ENCODE measurements around the gene HIVEP2. TPM values are rescaled to one million over a fixed set of nuclear protein-coding genes. Genes with fewer than 3 reads are reported as not detected.

HIVEP2 gene
- total RNA-seq, 1 donor from 2014 or later: 18.6 TPM

DNA sequence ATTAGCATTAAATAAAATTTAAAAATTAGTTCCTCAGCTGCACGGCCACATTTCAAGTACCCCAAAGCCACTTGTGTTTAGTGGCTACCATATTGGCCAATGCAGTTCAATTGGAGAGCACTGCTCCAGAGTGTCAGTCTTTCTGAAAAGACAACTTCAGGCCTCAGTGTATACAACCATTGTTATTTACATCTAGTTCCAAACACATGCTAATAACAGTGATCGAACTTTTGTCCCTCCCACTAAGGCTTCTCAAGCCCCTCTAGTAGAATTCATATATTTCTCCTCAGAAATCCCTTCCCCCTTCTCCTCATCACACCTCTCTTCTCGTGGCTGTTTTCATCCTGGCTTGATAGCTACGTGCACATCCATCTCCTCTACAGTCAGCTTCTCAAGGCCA, 32.9 kb downstream of the HIVEP2 start:
- DNase-seq (no peak), ATAC-seq (no peak)
- Histone ChIP-seq H3K36me3 (no peaks in the 10 kb centered on the region), H3K27me3 (no peaks in the 10 kb centered on the region), H3K4me1 (no peaks in the 10 kb centered on the region), H3K9me3 (no peaks in the 10 kb centered on the region), H3K27ac (no peak overlapping the region), H3K4me3 (no peak overlapping the region)
- intact Hi-C loops (cut with DNase I): no loop called here
- TF ChIP-seq, protein P1, sequence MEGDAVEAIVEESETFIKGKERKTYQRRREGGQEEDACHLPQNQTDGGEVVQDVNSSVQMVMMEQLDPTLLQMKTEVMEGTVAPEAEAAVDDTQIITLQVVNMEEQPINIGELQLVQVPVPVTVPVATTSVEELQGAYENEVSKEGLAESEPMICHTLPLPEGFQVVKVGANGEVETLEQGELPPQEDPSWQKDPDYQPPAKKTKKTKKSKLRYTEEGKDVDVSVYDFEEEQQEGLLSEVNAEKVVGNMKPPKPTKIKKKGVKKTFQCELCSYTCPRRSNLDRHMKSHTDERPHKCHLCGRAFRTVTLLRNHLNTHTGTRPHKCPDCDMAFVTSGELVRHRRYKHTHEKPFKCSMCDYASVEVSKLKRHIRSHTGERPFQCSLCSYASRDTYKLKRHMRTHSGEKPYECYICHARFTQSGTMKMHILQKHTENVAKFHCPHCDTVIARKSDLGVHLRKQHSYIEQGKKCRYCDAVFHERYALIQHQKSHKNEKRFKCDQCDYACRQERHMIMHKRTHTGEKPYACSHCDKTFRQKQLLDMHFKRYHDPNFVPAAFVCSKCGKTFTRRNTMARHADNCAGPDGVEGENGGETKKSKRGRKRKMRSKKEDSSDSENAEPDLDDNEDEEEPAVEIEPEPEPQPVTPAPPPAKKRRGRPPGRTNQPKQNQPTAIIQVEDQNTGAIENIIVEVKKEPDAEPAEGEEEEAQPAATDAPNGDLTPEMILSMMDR (IDR thresholded peaks at IDR 0.05): no peak

DNA sequence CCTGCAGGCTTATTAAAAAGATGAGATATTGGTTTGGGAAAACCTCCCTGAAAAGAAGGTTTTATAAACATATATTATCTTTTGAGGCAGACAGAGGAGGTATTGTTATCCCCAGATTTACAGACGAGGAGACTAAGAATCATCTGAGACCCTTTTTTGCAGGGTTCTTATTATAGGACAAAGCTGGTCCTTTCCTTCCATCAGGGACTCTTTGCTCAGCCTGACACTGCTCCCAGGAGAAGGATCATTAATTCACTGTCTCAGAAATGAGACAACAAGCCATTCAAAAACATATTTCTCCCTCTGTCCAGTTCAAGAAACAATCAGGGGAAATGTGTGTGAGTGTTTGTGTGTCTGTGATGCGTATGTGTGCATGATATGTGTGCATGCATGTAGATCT, 33.5 kb downstream of the HIVEP2 start:
- no peak overlapping the region for H3K27ac ChIP-seq
- ATAC-seq (no peak), DNase-seq (no peak)
- no peaks in the 10 kb centered on the region for H3K9me3 ChIP-seq
- intact Hi-C loops (cut with DNase I): no loop called here
- H3K4me1 ChIP-seq: no peaks in the 10 kb centered on the region
- no peak overlapping the region for H3K4me3 ChIP-seq
- no peaks in the 10 kb centered on the region for H3K36me3 ChIP-seq
- TF ChIP-seq, protein P1 (IDR thresholded peaks at IDR 0.05): no peak
- no peaks in the 10 kb centered on the region for H3K27me3 ChIP-seq

DNA sequence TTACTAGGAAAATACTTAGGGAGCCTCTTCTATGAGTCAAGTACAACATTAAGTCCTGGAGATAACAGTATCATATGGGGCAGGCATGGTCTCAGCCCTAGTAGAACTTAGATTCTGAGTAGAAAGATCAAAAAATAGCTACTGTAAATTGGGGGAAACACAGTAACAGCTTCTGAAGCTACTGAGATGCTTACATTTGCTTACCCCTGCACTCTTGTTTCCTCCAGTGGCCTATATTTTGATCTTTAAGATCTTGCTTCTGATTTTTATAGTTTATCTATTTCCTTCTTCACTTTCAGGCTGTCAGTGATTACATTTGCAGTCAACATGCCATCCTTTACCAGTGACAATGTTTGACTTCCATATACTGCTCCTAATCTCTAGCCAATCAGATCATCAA, 35.3 kb downstream of the HIVEP2 start:
- Histone ChIP-seq H3K4me3 (no peak overlapping the region), H3K4me1 (no peaks in the 10 kb centered on the region), H3K36me3 (no peaks in the 10 kb centered on the region), H3K27ac (no peak overlapping the region), H3K27me3 (no peaks in the 10 kb centered on the region), H3K9me3 (no peaks in the 10 kb centered on the region)
- intact Hi-C loops (cut with DNase I): no loop called here
- TF ChIP-seq, protein P1 (IDR thresholded peaks at IDR 0.05): no peak
- DNase-seq (no peak), ATAC-seq (no peak)

DNA sequence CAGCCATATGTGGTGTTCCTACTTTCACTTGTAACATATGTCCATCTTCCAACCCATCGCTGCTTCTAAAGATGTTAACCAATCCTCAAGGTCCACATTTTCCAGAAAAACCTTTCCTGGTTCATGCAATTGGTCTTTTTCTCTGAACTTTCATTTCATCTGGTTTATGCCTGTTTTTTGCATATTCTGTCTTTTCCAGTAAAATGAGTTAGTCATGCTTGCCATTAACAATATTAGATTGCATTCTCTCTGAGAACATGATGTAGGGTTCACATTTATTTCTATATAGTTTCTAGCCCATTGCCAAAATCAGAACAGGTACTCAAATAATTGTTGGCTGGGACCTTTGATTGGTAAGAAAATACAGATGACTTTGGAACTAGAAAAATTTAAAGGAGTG, 36.7 kb downstream of the HIVEP2 start:
- Histone ChIP-seq H3K4me1 (peaks cover under 1% of the 10 kb centered on the region), H3K27me3 (no peaks in the 10 kb centered on the region), H3K9me3 (no peaks in the 10 kb centered on the region), H3K27ac (no peak overlapping the region), H3K36me3 (no peaks in the 10 kb centered on the region), H3K4me3 (no peak overlapping the region)
- DNase-seq (no peak), ATAC-seq (no peak)
- TF ChIP-seq, protein P1 (IDR thresholded peaks at IDR 0.05): no peak
- intact Hi-C loops (cut with DNase I): no loop called here

DNA sequence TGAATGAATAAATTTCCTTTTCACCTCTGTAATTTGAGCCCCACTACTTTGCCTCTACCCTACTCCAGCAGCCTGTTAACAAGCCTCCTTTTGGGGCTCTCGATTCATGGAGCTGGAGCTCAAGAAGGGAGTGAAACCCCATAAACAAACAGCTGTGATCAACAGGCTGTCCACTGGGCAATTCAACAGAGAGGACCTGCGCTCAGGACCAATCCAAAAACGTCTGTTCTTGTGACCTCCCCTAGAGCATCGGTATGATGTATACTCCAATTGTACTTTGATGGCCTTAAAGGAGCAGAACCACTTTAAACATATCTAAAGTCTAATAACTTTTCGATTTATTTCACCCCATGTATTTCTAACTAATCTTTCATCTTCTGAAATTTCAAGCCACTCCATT, 37.4 kb downstream of the HIVEP2 start:
- TF ChIP-seq, protein P1 (IDR thresholded peaks at IDR 0.05): no peak
- Histone ChIP-seq H3K9me3 (no peaks in the 10 kb centered on the region), H3K36me3 (no peaks in the 10 kb centered on the region), H3K4me3 (no peak overlapping the region), H3K27me3 (no peaks in the 10 kb centered on the region), H3K27ac (no peak overlapping the region), H3K4me1 (peaks cover 7% of the 10 kb centered on the region)
- ATAC-seq (no peak), DNase-seq (no peak)
- intact Hi-C loops (cut with DNase I): no loop called here

DNA sequence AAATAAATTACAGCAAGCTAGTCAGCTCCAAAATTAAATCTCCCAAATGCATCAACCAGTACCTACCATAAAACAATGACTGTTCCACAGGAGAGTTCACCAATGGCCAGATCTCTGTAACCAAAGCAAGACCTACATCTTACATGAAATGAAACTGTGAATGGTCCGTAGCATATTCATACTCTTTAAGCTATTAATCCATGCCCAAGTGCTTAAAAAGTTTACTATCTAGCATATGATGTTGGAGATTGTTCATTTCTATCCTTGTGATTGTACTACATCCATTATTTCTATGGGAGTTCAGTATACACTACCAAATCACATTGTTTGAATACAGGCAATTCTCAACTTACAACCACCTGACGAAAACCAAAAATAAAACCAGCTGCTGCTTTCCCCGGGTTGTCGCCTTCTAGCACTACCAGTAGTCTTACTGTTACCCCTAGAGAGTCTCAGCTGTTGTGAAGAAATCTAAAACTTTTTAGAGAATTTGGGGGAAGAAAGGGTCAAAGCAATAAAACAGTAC, 38.0 kb downstream of the HIVEP2 start:
- Histone ChIP-seq H3K4me3 (no peak overlapping the region), H3K36me3 (no peaks in the 10 kb centered on the region), H3K27ac (no peak overlapping the region), H3K4me1 (peaks cover 10% of the 10 kb centered on the region), H3K9me3 (no peaks in the 10 kb centered on the region), H3K27me3 (no peaks in the 10 kb centered on the region)
- ATAC-seq (no peak), DNase-seq (no peak)
- intact Hi-C loops (cut with DNase I): no loop called here
- TF ChIP-seq, protein P1 (IDR thresholded peaks at IDR 0.05): no peak

All from upper lobe of right lung (tissue), 1 donor.